GM12892 (cell line): ENCODE results near the gene NME7.

Experiments
- POLR2A ChIP-seq: IDR thresholded peaks from 2 replicates; pipeline ENCODE4 v1.6.1; 2011; ENCODE audit warnings: low read depth, low read length, control low read depth
- TAF1 ChIP-seq: IDR thresholded peaks from 2 replicates; pipeline ENCODE4 v1.6.1; 2011; ENCODE audit warnings: low read depth, mild to moderate bottlenecking, control low read depth, low read length, borderline replicate concordance

GRCh38 chr1:169330927-169331326 is 36.7 kb downstream of the NME7 start:
- TF ChIP-seq POLR2A: no peak
- TF ChIP-seq TAF1: no peak
